Measurements from ENCODE around the gene TRIM3.
"Not testable (repeated sequence)": the region's sequence is repeated elsewhere in the genome, so short reads cannot be mapped to it uniquely, and the experiment has no call there.

TRIM3 gene

GRCh38 chr11:6473451-6474412, at the start of gene TRIM3:
TRIM3 (minus strand) TSS chr11:6473941; CDS start chr11:6465695, 8,246 bp downstream.
- peak; percentile 89 for DNase-seq (ENCODE audit: low read depth)

DNA sequence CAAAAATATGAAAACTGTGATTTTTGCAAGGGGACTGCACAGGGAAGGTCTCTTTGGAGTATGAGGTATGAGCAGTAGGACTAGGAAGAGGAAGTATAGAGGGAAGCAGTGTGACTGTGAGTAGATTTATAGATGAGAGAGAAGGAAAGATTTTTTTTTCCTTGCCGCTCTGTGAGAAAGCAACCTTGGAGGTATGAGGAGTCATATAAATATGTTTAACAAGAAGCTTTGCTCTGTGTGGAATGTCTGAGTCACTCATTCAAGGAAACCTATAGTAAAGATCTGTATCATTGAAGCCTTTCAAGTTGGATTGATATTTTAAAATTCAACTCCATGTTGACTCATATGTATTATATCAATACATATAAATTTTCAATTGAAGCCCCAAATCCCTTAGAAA, 49.5 kb upstream of the TRIM3 start:
- DNase-seq (ENCODE audit: low read depth) = peak; percentile 87

GRCh38 chr11:6521946-6522345, 48.2 kb upstream of the TRIM3 start:
- not testable (repeated sequence) for DNase-seq (ENCODE audit: low read depth)

DNA sequence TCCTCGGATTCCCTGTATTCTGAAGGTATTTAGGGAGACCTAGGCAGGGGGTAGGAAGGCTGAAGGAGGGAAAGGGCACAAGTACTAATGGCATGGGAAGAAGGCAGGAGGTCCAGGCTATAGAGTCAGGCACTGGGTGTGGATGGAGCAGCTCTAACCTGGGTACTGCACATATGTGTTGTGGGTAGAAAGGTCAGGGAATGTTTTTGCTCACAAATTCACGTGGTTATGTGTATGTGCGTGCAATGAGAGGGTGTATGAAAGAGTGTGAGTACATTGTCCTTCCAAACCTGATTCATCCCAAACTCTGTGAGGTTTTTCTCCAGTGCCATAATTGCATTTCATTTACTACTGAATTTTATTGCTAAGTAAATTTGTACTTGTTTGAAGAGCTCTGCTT, 46.5 kb upstream of the TRIM3 start:
- DNase-seq (ENCODE audit: low read depth) = no peak

DNA sequence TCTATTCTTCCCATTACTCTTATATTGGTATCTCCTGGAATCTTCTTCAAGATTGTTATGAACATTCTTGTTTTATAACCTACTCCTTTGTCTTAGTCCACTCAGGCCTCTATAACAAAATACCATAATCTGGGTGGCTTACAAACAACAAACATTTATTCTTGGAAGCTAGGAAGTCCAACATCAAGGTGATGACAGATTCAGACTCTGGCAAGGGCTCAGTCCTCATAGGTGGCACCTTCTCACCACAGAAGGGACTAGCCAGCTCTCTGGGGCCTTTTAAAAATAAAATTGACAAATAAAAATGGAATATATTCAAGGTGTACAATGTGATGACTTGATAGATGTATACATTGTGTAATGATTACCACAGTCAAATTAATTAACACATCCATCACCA, 43.1 kb upstream of the TRIM3 start:
- no peak for DNase-seq (ENCODE audit: low read depth)

DNA sequence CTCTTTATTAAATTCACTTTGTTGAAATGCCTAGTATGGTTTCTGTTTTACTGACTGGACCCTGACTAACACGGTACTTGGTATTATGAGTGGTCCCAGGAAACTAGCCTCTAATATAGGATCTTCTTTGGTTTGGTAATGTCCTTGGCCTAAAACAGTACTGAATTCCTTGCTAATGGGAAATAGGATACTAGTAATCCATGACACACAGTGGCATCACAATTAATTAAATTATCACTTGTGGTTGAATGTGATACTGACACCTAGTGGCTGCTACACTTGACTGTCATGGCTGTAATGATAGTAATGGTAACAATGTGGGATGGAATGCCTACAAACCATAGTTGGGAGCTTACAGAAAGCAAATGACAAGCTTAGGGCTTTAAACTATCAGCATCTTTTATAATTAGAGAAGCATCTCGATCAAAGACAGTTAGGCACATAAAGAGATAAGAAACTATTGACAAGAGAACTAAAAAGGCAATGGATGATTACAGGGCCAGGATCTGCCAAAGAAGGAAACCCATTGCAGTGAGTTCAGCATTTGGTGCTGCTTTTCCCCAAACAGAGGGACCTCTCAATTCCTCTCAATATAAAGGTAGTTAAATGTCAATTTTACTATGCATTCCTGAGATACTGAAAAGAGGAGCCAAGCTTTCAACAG, 32.0 kb upstream of the TRIM3 start:
- DNase-seq (ENCODE audit: low read depth) = peak; percentile 72

- no peak for DNase-seq (ENCODE audit: low read depth)
Measured at GRCh38 chr11:6504166-6504565, 30.4 kb upstream of the TRIM3 start.

- DNase-seq (ENCODE audit: low read depth) = no peak
Measured at GRCh38 chr11:6502382-6502781, 28.6 kb upstream of the TRIM3 start.

DNA sequence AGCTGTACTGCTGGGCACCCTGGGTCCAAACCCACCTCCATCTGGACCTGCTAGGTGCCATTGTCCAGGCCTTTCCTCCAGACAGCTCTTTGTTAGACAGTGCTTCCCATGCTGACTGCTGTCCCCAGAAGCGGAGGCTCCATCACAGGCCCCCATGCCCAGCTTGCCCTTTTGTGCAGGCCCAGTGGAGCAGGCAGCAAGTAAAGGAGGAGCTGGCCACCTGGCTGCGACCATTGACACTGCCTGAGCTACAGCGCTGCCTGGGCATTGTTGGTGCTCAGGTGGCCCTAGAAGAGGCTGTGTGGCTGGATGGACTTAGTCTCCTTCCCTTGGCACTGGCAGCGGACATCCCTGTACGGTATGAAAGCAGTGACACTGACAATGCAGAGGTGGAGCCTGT, 24.8 kb upstream of the TRIM3 start:
- DNase-seq (ENCODE audit: low read depth) = no peak

GRCh38 chr11:6498121-6498520, 24.4 kb upstream of the TRIM3 start:
- DNase-seq (ENCODE audit: low read depth) = peak; percentile 67

DNA sequence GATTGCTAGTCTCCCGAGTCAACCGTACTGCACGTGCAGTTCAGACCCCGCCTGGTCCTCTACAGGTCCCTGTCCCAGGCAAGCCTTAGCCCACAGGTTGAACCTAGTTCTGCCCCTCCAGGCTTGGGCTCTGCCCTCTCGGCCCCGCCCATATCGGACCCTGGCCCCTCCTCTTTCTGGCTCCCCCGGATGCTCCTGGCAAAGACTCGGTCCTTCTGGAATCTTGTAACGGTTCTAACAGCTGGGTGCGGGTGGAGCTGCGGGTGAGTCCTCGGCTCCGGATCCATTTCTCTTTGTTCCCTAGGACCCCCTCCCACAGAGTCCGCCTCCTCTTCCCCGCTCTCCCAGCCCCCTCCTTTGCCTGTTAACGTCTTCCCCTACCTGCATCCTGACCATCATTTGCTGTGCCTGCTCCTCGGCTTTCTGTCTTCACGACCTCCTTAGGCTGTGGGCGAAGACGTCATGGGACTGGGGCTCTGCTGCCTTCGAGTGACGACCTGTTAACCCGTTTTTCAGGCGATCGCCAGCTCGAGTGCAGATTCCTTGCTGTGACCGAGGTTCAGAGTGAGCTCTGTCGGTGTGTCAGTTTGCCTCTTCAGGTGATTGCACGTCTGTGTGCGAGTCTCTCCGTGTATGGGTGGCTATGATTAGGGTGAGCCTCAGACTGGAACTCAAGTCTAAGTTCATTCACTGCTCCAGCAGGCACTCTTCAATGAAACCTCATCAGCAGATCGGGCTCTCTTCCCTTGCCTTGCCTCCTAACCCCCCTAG, 23.5 kb upstream of the TRIM3 start, which contains the start of gene DNHD1:
Gene DNHD1, plus strand, starts transcription at position 212 of the 771 bp plus-strand sequence. CDS start 936 bp downstream, outside the sequence.
- DNase-seq (ENCODE audit: low read depth) = no peak

DNA sequence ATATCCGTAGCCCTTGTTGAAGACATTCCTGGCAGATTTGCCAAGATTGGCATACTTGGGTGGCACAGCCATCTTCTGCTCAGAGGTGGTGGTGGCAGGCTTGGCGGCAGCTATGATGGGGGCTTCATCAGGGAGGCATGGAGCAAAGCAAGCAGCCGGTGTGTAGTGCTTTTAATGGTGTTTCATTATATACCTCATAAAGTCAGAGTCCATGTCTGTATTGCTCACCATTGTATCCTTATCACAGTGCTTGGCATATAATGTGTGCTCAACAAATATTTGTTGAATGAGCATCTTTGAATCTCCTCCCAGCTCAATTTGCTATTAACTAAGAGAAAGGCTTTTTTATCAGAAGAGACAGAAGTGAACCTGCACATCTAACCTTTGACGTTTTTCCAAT, 15.6 kb upstream of the TRIM3 start:
- no peak for DNase-seq (ENCODE audit: low read depth)

- DNase-seq (ENCODE audit: low read depth) = no peak
Measured at GRCh38 chr11:6488821-6489220, 15.1 kb upstream of the TRIM3 start.

DNA sequence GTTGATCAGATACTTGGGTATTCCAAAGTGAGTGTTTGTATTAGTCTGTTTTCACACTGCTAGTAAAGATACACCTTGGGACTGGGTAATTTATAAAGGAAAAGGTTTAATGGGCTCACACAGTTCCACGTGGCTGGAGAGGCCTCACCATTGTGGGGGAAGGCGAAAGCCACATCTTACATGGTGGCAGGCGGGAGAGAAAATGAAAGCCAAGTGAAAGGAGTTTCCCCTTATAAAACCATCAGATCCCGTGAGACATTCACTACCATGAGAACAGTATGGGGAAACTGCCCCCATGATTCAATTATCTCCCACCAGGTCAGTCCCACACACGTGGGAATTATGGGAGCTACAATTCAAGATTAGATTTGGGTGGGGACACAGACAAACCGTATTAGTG, 14.6 kb upstream of the TRIM3 start:
- DNase-seq (ENCODE audit: low read depth) = no peak

GRCh38 chr11:6486938-6487337, 13.2 kb upstream of the TRIM3 start:
- no peak for DNase-seq (ENCODE audit: low read depth)

DNA sequence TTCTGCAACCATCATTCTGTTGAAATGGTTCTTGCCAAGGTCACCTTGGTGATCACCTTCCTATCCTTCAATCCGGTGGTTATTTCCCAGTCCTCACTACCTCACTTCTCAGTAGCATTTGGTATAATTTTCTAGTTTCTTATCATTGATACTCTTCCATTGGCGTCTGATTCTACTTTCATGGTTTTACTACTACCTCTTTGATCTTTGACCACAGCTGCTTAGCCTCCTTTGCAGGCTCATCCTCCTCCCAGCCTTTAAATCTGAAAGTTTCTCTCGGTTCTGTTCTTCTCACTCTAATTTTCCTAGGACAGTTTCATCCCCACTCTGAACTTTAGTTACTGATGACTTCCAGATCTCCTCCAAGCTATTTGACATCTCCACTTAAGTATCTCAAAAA, 12.5 kb upstream of the TRIM3 start:
- DNase-seq (ENCODE audit: low read depth) = no peak

GRCh38 chr11:6485661-6486060, 11.9 kb upstream of the TRIM3 start:
- DNase-seq (ENCODE audit: low read depth) = no peak

DNA sequence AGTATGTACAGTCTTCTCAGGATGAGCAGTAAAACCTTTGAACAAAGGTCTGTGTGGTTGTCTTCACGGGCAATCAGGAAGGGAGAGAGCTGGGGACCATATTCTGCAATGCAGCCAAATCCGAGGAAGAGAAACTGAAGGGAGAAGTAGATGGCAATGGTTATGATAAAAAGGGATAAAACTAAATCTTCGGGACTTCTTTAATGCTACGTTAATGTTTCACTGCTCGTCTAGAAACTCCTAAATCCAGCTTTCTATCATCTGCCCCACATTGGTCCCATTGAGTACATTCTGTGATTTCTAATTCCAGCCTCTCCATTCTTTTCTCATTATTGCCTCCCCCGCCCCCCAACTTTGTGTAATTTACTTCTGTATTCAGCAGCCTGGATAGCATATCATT, 9.3 kb upstream of the TRIM3 start:
- DNase-seq (ENCODE audit: low read depth) = no peak

DNA sequence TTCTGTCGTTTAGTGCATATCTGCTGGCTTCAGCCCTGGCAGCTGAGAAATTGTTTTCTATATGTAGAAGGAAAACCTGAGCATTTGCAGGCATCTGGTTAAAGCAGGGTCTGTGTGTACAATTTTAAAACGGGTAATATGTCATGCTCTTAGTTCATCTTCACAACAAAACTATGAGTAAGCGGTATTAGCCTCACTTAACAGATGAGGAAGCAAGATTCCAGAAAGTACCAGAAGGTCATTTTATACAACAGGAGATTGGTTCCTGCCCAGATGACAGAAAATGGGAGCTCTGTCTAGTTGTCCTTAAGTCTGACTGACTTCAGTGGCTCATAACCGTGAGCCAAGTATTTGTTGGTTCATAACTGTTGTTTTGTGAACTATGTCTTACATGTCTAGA, 8.7 kb upstream of the TRIM3 start:
- peak; percentile 30 for DNase-seq (ENCODE audit: low read depth)

- DNase-seq (ENCODE audit: low read depth) = peak; percentile 35
Measured at GRCh38 chr11:6481924-6482275, 8.2 kb upstream of the TRIM3 start.

- peak; percentile 99 for DNase-seq (ENCODE audit: low read depth)
Measured at GRCh38 chr11:6481012-6481923, 7.5 kb upstream of the TRIM3 start, which contains the start of the genes ARFIP2 and TIMM10B. ARFIP2 (minus strand) TSS chr11:6481331; CDS start chr11:6480421, 910 bp downstream. TIMM10B (plus strand) TSS chr11:6481501; CDS start chr11:6481517, 16 bp downstream.
